ENCODE data around the gene UBE2E3.

DNA sequence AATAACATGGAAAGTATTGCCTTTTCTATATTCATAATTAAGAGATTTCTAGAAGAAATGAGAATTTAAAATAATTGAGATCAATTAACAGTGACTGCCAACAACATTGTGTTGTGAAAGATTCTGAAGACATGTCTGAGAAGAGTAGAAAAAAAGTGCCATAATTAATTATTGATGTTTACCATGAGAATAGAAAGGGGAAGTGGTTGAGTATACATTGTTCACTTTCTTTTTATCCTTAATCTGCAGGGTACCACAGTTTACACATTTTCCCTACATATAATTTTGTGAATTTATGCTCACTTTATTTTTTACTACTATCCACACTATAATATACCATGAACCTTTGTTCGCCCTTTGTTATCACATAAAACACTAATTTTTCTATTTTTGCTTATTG lies 47.1 kb upstream of the UBE2E3 start:
- TF ChIP-seq CTCF (IDR thresholded peaks at IDR 0.05; ENCODE audit: low read length) (no peak), EZH2 (IDR thresholded peaks at IDR 0.05; ENCODE audit: borderline replicate concordance, low read length) (no peak)
